Peyer's patch (tissue), 4 donors: ENCODE data around the gene ZFP57. TPM values are rescaled to one million over a fixed set of nuclear protein-coding genes. Genes with fewer than 3 reads are reported as not detected.
"Not testable (repeated sequence)": the region's sequence is repeated elsewhere in the genome, so short reads cannot be mapped to it uniquely, and the experiment has no call there.

Experiments used
- DNase-seq, 3 donors: peaks; one replicate each; pipeline ENCODE4 v3.0.0-alpha.2; 2017 to 2019
- H3K27ac ChIP-seq, 4 donors: fragments of 200-600 bp; sonication (generic); one replicate each; pipeline ENCODE4 v1.5.1; 2016 to 2019
- H3K27me3 ChIP-seq, 2 donors: fragments of 200-600 bp; sonication (generic); one replicate each; pipeline ENCODE4 v1.5.1; 2019
- H3K36me3 ChIP-seq, 3 donors: fragments of 200-600 bp; sonication (generic); one replicate each; pipeline ENCODE4 v1.5.1; 2016 to 2019
- H3K4me1 ChIP-seq, 4 donors: fragments of 200-600 bp; sonication (generic); one replicate each; pipeline ENCODE4 v1.5.1; 2016 to 2019
- H3K4me3 ChIP-seq, 4 donors: fragments of 200-600 bp; sonication (generic); 1 replicate in 3 of 4; 2 replicates in 1 of 4; pipeline ENCODE4 v1.5.1; 2016 to 2019; ENCODE audit warnings: mild to moderate bottlenecking in 1 of 4
- H3K9me3 ChIP-seq, 4 donors: fragments of 200-600 bp; sonication (generic); one replicate each; pipeline ENCODE4 v1.5.1; 2016 to 2019; ENCODE audit warnings: mild to moderate bottlenecking in 1 of 4
- CTCF ChIP-seq, 6 experiments: fragments of 450-650 bp in 4 of 6; fragments of 200-600 bp in 2 of 6; sonication (generic) in 1 of 6; IDR thresholded peaks; one replicate each; pipeline ENCODE4 v1.5.1; 2017 to 2019; ENCODE audit warnings: antibody characterized with exemption in 6 of 6, mild to moderate bottlenecking in 3 of 6, moderate library complexity in 1 of 6
- POLR2A ChIP-seq, 2 donors: fragments of 450-650 bp; IDR thresholded peaks; one replicate each; pipeline ENCODE4 v1.5.1; 2017; ENCODE audit warnings: antibody characterized with exemption in 2 of 2, mild to moderate bottlenecking in 2 of 2, moderate library complexity in 2 of 2
- total RNA-seq, 4 donors: library from RNA; depleted of rRNA; stranded (reverse); fragments of >200 nt; gene quantifications; one replicate each; pipeline ENCODE4 v1.1.0, GENCODE V29; 2016

ZFP57 gene
- total RNA-seq, 4 donors from 2014 or later = 1.6 TPM; not detected in 3

- Histone ChIP-seq H3K4me1 (no peaks in the 10 kb centered on the region), H3K36me3 (no peaks in the 10 kb centered on the region), H3K9me3 (no peaks in the 10 kb centered on the region), H3K27ac (no peak overlapping the region), H3K27me3 (no peaks in the 10 kb centered on the region), H3K4me3 (no peak overlapping the region)
- TF ChIP-seq POLR2A (IDR thresholded peaks at IDR 0.05) (no peak), CTCF (IDR thresholded peaks at IDR 0.05) (no peak)
- no peak for DNase-seq
These were observed 14.8 kb downstream of the ZFP57 start for GRCh38 chr6:29665942-29666825.

DNA sequence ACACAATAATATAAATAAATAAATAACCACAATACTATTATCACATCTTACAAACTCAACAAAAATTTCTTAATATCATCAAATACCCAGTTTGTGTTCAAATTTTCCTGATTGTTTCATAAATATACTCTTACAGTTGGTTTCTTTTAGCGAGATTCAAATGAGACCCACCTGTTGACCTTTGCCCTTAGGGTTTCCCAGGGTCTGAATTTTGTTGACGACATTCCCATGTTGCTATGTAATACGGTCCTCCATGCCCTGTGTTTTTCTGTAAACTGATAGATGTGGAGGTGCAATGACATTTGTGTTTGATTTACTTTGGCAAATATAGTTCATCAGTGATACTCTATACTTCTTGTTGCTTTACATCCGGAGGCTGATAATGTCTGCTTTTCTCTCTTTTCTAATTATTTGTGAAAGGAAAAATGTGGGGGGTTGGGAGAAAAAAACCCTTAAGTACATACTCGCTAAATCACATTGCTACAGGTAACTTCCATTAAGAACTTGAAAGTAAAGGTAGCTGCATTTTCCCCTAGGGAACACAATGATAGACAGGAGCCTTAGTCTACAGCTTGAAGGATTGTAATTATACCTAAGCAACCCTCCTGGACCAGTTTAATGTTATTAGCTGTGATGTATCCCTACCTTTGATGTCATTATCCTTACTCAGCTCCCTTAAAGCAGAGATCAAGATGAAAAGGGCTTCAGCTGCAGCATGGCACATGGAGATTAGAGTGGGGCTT lies 17.5 kb downstream of the ZFP57 start:
- H3K4me3 ChIP-seq = no peak overlapping the region
- no peak for DNase-seq
- no peak overlapping the region for H3K27ac ChIP-seq
- TF ChIP-seq POLR2A (IDR thresholded peaks at IDR 0.05) (no peak), CTCF (IDR thresholded peaks at IDR 0.05) (no peak)
- H3K27me3 ChIP-seq = no peaks in the 10 kb centered on the region
- no peaks in the 10 kb centered on the region for H3K4me1 ChIP-seq
- no peaks in the 10 kb centered on the region for H3K9me3 ChIP-seq
- H3K36me3 ChIP-seq = no peaks in the 10 kb centered on the region

- H3K4me3 ChIP-seq, H3K36me3 ChIP-seq, DNase-seq, H3K4me1 ChIP-seq, H3K27me3 ChIP-seq, H3K27ac ChIP-seq, H3K9me3 ChIP-seq: not testable (repeated sequence)
These were observed 19.3 kb downstream of the ZFP57 start for GRCh38 chr6:29661502-29662141.

GRCh38 chr6:29661071-29661470 lies 19.9 kb downstream of the ZFP57 start:
- TF ChIP-seq POLR2A (IDR thresholded peaks at IDR 0.05) (no peak), CTCF (IDR thresholded peaks at IDR 0.05) (no peak)
- Histone ChIP-seq H3K4me3 (no peak overlapping the region), H3K27me3 (no peaks in the 10 kb centered on the region), H3K4me1 (no peaks in the 10 kb centered on the region), H3K27ac (no peak overlapping the region), H3K36me3 (no peaks in the 10 kb centered on the region), H3K9me3 (no peaks in the 10 kb centered on the region)
- DNase-seq = no peak

DNA sequence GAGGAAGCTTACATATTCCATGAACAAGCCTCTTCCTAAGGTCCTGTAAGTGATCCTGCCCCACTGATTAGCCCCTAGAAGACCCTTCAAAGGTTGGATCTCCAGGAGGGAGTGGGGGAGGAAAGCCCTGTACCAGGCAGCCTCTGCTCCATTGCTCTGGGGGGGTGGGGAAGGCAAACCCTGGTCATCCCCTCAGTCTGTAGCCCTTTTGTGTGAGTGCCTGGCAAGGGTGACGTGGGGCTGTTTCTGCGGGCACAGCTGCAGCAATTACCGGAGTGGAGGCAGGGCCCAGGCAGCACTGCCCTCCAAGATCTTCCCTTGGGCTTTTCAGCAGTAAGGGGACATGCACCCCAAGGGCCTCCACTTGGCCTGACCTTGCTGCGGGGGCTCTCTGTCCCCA lies 24.2 kb downstream of the ZFP57 start, which contains the start of gene MOG:
TSS of gene MOG (plus strand) at position 295 of the 400 bp plus-strand sequence. CDS start 118 bp downstream, outside the sequence.
- TF ChIP-seq CTCF (IDR thresholded peaks at IDR 0.05) (no peak), POLR2A (IDR thresholded peaks at IDR 0.05) (no peak)
- Histone ChIP-seq H3K27ac (no peak within 1 kb of the TSS), H3K36me3 (no peaks in the 10 kb centered on the region), H3K4me1 (no peaks in the 10 kb centered on the region), H3K27me3 (no peaks in the 10 kb centered on the region), H3K9me3 (no peaks in the 10 kb centered on the region), H3K4me3 (no peak within 1 kb of the TSS)
- no peak for DNase-seq
